Spleen (tissue), 11 donors: ENCODE results near the gene KRTAP5-3. TPM values are rescaled to one million over a fixed set of nuclear protein-coding genes. Genes with fewer than 3 reads are reported as not detected.

Source experiments
- DNase-seq: peaks from one replicate; pipeline ENCODE4 v3.0.0-alpha.2; 2020
- H3K27ac ChIP-seq, 8 donors: fragments of 200-600 bp; sonication (generic) in 7 of 8; 1 replicate in 4 of 8; 2 replicates in 4 of 8; pipeline versions ENCODE4 v1.5.0 to v1.8.0; 2016 to 2021; ENCODE audit warnings: inconsistent platforms in 4 of 8, mild to moderate bottlenecking in 4 of 8, moderate library complexity in 1 of 8
- H3K27me3 ChIP-seq, 7 donors: fragments of 200-600 bp; sonication (generic) in 6 of 7; replicated peaks in 1 of 7; 1 replicate in 4 of 7; 2 replicates in 3 of 7; pipeline versions ENCODE4 v1.5.0 to v1.8.0; 2016 to 2021; ENCODE audit warnings: inconsistent platforms in 3 of 7, mild to moderate bottlenecking in 1 of 7
- H3K36me3 ChIP-seq, 6 donors: fragments of 200-600 bp; sonication (generic) in 5 of 6; 1 replicate in 4 of 6; 2 replicates in 2 of 6; pipeline versions ENCODE4 v1.5.0 to v1.8.0; 2016 to 2021; ENCODE audit warnings: inconsistent platforms in 2 of 6
- H3K4me1 ChIP-seq, 6 donors: fragments of 200-600 bp; sonication (generic) in 5 of 6; 1 replicate in 3 of 6; 2 replicates in 3 of 6; pipeline versions ENCODE4 v1.5.0 to v1.8.0; 2016 to 2021; ENCODE audit warnings: inconsistent platforms in 3 of 6
- H3K4me3 ChIP-seq, 8 donors: fragments of 200-600 bp; sonication (generic) in 7 of 8; 1 replicate in 4 of 8; 2 replicates in 4 of 8; pipeline versions ENCODE4 v1.5.0 to v1.8.0; 2016 to 2021; ENCODE audit warnings: inconsistent platforms in 4 of 8, mild to moderate bottlenecking in 4 of 8, moderate library complexity in 2 of 8
- H3K9me3 ChIP-seq, 8 donors: fragments of 200-600 bp; sonication (generic) in 7 of 8; 1 replicate in 4 of 8; 2 replicates in 4 of 8; pipeline versions ENCODE4 v1.5.0 to v1.8.0; 2016 to 2021; ENCODE audit warnings: inconsistent platforms in 4 of 8
- CTCF ChIP-seq, 11 experiments: fragments of 200-600 bp in 7 of 11; fragments of 450-650 bp in 4 of 11; sonication (generic) in 4 of 11; IDR thresholded peaks in 8 of 11; conservative IDR thresholded peaks in 3 of 11; 1 replicate in 7 of 11; 2 replicates in 4 of 11; pipeline versions ENCODE4 v1.4.0 to v1.8.0; 2016 to 2021; ENCODE audit warnings: antibody characterized with exemption in 11 of 11, inconsistent platforms in 4 of 11, mild to moderate bottlenecking in 1 of 11
- POLR2A ChIP-seq, 3 donors: fragments of 450-650 bp; IDR thresholded peaks; one replicate each; pipeline ENCODE4 v1.5.1; 2017; ENCODE audit warnings: antibody characterized with exemption in 3 of 3, mild to moderate bottlenecking in 1 of 3
- POLR2AphosphoS5 ChIP-seq, 3 donors: sonication (generic); formaldehyde crosslinking; IDR thresholded peaks; one replicate each; pipeline ENCODE4 v1.5.1; 2017; ENCODE audit warnings: antibody characterized with exemption in 3 of 3
- WGBS, 5 donors: extraction: QIAGEN DNeasy Blood & Tissue Kit in 3 of 5; methylation state at CpG; one replicate each; pipeline versions ENCODE4 v1.1.5 to v1.1.7; 2013 to 2018; 5-methylcytosine and 5-hydroxymethylcytosine counted together
- intact Hi-C: fragments of 100-400 bp; cut with DNase I; formaldehyde crosslinking; loops from one replicate; pipeline ENCODE4 v1.15.0; 2023; ENCODE audit warnings: low total_unique reads
- polyA plus RNA-seq, 3 donors: library from polyadenylated mRNA; stranded (reverse); fragments of 200-250 nt; gene quantifications; one replicate each; pipeline ENCODE4 v1.2.1, GENCODE V29; 2013
- total RNA-seq, 7 donors: library from RNA; depleted of rRNA in 3 of 7; stranded (reverse); fragments of >200 nt in 3 of 7; fragmentation: NEBNext Ultra II Directional in 4 of 7; extraction: Animal tissue kit (Norgen Biotek cat#: 25700) in 4 of 7; gene quantifications; one replicate each; pipeline versions ENCODE4 v1.1.0 to v1.2.1, GENCODE V29; 2016 to 2021
- donor health status: healthy with polysubstance abuse.
- donor health status: DM: no; HTN: no; CAD: no; lungs with moderate emphysema.
- donor health status: DM: no; HTN: no; CAD: no.
- donor health status: Bipolar disorder and iron deficiency.
- donor health status: healthy.
- donor health status: DM: no; HTN: no; CAD: no.
- donor health status: DM: yes; HTN: yes; CAD: no.

The KRTAP5-3 gene
- total and polyA plus RNA-seq, 10 donors = not detected

- intact Hi-C loops = loop anchor here (10.0 kb wide), 1 partner anchor 366 kb away; no protein-coding TSS in a partner anchor
Observed at GRCh38 chr11:1570896-1571759, 37.1 kb downstream of the KRTAP5-3 start.

GRCh38 chr11:1570531-1570895 lies 37.8 kb downstream of the KRTAP5-3 start:
- no peaks in the 10 kb centered on the region for H3K9me3 ChIP-seq
- intact Hi-C loops = loop anchor here (10.0 kb wide), 1 partner anchor 366 kb away; no protein-coding TSS in a partner anchor
- H3K27me3 ChIP-seq = peaks cover 0 to 78% (median 29%) of the 10 kb centered on the region in 7 donors
- peak overlapping the region in 3 of 8 donors; percentile 41 to 79 (median 49) for H3K4me3 ChIP-seq
- peak overlapping the region in 1 of 8 donors; percentile 91 for H3K27ac ChIP-seq
- peaks cover 13 to 82% (median 42%) of the 10 kb centered on the region in 6 donors for H3K4me1 ChIP-seq
- H3K36me3 ChIP-seq = peaks cover 0 to under 1% (median 0%) of the 10 kb centered on the region in 6 donors
- no peak for DNase-seq
- TF ChIP-seq POLR2A (IDR thresholded peaks at IDR 0.05) (no peak), POLR2AphosphoS5 (IDR thresholded peaks at IDR 0.05) (no peak), CTCF (IDR thresholded peaks at IDR 0.05 in 8 of 11, conservative IDR thresholded peaks at IDR 0.05 in 3 of 11) (no peak)
- WGBS, 5 donors = 65 to 84% (median 77%) methylated on average over 8 of the region's 8 CpGs; no CpG with 5 or more reads in 1 of the 5 donors

More at GRCh38 chr11:1570896-1571759, 37.1 kb downstream of the KRTAP5-3 start:
- peak overlapping the region in 5 of 8 donors; percentile 7 to 91 (median 47) for H3K27ac ChIP-seq
- H3K36me3 ChIP-seq = no peaks in the 10 kb centered on the region
- 0 to 19% (median 7%) methylated on average over 1 to 58 of the region's 58 CpGs for WGBS, 5 donors
- H3K27me3 ChIP-seq = peaks cover 0 to 78% (median 29%) of the 10 kb centered on the region in 7 donors
- no peaks in the 10 kb centered on the region for H3K9me3 ChIP-seq
- DNase-seq = peak; percentile 82
- H3K4me1 ChIP-seq = peaks cover 13 to 77% (median 42%) of the 10 kb centered on the region in 6 donors
- no peak for TF ChIP-seq POLR2A (IDR thresholded peaks at IDR 0.05)
- no peak for TF ChIP-seq CTCF (IDR thresholded peaks at IDR 0.05 in 8 of 11, conservative IDR thresholded peaks at IDR 0.05 in 3 of 11)
- TF ChIP-seq POLR2AphosphoS5 (IDR thresholded peaks at IDR 0.05) = no peak
- H3K4me3 ChIP-seq = peak overlapping the region in 7 of 8 donors; percentile 17 to 79 (median 34)

GRCh38 chr11:1570001-1570453 lies 38.2 kb downstream of the KRTAP5-3 start:
- Histone ChIP-seq H3K27ac (no peak overlapping the region), H3K36me3 (peaks cover 0 to 4% (median 0%) of the 10 kb centered on the region in 6 donors), H3K4me1 (peaks cover 13 to 87% (median 43%) of the 10 kb centered on the region in 6 donors), H3K4me3 (no peak overlapping the region), H3K9me3 (no peaks in the 10 kb centered on the region), H3K27me3 (peaks cover 0 to 78% (median 29%) of the 10 kb centered on the region in 7 donors)
- intact Hi-C loops = loop anchor here (10.0 kb wide), 1 partner anchor 365 kb away; no protein-coding TSS in a partner anchor
- DNase-seq = peak; percentile 69
- TF ChIP-seq POLR2A (IDR thresholded peaks at IDR 0.05) (no peak), CTCF (IDR thresholded peaks at IDR 0.05 in 8 of 11, conservative IDR thresholded peaks at IDR 0.05 in 3 of 11) (no peak), POLR2AphosphoS5 (IDR thresholded peaks at IDR 0.05) (no peak)
- 80 to 85% (median 80%) methylated on average over 9 to 11 of the region's 11 CpGs; no CpG with 5 or more reads in 1 of the 5 donors for WGBS, 5 donors
